Activated T-helper 9 cell treated with anti-CD3 and anti-CD28 coated beads, Interleukin-2, amount 50 U/mL, for 16 hours (primary cell): ENCODE data around the gene OR2AG2.
A peak's percentile ranks its signal among the peaks of the same experiment; 100 is the strongest.
"Not testable (repeated sequence)": the region's sequence is repeated elsewhere in the genome, so short reads cannot be mapped to it uniquely, and the experiment has no call there.

Source experiments
- DNase-seq: peaks from one replicate; pipeline ENCODE4 v3.0.0-alpha.2; 2020; ENCODE audit warnings: low read depth

The OR2AG2 gene, protein sequence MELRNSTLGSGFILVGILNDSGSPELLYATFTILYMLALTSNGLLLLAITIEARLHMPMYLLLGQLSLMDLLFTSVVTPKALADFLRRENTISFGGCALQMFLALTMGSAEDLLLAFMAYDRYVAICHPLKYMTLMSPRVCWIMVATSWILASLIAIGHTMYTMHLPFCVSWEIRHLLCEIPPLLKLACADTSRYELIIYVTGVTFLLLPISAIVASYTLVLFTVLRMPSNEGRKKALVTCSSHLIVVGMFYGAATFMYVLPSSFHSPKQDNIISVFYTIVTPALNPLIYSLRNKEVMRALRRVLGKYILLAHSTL

DNA sequence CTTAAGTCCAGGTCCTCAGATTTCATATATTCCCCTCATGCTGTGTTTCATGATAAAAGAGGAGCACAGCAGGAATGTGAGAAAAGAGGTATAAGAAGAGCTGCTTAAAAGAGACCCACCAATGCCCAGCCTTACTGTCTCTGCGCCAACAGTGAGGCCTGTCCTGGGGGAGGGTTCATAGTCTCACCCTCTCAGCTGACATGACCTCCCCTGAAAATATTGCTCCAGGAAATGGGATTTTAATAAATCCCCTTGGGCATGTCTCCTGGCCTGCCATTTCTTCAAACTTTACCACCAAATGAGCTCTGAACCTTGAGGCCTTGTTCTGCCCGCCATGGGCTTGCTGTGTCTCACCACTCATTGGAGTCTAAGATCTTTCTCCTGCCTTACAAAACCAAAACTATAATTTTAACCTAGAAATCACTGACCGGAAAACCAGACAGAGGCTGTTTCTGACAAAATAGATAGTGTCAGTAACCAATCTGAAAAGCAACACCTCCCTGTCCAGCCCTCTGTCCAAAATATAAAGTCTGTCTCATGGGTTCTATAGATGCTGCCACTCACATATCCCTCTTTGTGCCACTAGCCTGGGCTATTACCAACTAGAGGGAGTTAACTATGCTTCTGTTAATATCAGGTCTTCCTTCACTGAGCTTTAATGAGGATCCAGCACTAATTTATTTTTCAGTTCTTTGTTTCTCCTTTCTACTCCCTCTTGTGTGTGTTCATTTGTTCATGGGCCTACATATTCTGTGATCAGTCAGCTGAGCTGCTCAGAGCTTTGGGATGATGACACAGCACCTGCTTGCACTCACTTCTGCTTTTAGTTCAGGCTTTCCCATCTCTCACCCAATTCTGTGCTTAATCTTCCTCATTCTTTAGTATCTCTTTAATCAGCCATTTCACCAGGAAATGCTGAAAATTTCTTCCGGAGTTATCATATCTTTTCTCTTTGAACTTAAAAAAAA is at the start of gene OR2AG2:
Gene OR2AG2, minus strand, starts transcription at position 51 of the 968 bp plus-strand sequence. CDS start 3,019 bp downstream, outside the sequence.
- DNase-seq = no peak

DNA sequence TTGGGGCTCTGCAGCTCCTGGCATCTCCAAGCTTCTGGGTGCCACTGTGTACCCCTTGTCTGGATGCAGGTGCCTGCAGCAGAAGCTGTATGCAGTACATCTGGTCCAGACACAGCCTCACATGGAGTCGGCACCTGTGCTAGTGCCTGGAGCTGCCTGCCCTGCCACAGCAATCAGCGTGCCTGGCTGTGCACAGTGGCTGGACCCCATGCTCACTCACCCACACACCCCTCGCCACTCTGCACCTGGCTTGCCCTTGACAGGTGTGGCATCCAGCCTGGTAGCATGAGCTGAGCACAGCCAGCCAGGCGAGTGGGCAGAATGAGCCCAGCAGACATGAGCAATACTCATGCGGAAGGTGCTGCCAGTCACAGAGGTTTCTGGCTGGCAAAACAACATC is 47.2 kb upstream of the OR2AG2 start:
- DNase-seq = no peak

DNA sequence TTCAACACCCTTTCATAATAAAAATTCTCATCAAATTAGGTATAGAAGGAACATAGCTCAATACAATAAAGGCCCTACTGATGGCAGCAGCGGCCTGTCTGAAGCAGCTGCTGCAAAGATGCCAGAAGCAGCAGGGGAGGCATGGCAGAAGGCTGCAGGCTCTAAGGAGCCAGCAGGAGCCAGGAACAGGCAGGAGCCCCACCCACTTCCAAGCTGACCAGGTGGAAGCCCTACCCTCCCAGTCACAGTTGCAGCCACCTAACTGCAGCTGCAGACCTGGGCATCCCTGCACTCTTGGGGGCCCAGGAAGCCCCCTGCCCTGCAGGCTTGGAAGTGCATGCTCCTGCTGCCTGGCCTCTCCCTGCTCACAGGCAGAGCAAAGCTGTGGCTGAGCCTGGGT is 45.9 kb upstream of the OR2AG2 start:
- no peak for DNase-seq

DNA sequence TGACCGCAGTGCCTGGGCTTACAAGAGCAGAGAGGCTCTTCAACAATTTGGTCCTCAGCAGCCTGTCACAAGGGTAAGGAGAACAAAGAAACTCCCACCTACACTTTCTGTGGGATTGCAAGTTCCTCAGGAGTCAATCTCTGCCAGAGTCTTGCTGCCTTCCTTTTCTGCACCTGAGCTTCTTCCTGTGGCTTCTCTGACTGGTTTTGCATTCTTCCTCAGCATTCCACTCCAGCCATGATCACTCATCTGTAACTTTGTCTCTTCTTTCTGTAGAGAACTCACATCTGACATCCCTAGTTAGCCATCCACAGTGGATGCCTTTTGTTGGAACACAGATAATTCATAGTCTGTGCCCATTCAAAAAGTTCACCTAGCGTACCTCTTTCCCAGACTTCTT is 41.9 kb upstream of the OR2AG2 start:
- no peak for DNase-seq

DNA sequence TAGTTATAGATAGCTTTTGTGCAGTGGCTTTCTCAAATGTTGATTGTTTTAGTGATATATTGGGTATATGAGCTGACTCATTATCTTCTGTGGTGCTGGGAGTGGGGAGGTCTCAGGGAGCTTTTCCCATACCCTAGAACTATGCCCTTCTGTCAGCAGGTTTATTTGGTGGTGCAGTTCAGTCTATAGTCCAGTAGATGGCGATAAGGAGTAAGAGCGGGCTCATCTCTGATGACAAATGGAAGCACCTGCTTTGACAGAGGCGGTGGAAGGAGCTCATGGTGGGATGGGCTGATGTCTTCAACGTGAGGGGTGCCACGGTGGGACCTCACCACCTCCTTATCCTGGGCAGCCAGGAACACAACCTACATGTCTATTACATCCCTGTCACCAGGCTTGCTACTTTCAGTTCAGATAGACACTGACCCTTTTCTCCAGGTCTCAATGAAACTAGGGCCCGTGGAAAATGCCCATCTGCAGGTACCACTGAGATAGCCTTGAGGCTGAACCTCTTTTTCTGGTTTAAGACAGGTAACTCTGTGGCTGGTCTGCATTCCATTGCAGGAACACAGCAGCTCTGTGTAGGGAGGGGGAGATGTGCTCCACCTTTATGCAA is 40.7 kb upstream of the OR2AG2 start:
- no peak for DNase-seq

DNA sequence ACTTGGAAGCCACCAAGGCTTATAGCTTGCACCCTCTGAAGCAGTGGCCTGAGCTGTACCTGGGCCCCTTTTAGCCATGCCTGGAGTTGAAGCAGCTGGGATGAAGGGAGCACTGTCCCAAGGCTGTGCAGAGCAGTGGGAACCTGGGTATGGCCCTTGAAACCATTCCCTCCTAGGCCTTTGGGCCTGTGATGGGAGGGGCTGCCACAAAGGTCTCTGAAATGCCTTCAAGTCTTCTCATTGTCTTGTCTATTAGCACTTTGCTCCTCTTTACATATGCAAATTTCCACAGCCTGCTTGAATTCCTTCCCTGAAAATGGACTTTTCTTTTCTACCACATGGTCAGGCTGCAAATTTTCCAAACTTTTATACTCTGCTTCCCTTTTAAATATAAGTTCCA is 29.3 kb upstream of the OR2AG2 start:
- DNase-seq = not testable (repeated sequence)

DNA sequence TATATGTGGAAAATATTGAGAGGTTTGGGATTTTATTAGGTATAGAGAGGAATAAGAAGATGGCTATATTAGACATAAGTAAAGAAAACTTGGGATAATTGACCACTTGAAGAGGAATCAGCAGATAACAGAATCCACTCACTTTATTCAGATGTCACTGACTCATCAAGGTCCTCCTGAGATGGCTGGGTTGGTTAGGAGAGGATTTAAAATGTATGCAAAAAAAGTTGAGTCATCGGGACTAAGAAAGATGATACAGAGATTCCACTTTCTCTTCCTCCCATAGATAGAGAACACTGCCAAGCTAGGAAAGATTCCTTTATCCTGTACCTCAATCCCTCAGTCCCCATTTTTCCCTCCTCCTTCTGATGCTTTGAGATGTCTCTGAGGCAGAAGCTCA is 27.6 kb upstream of the OR2AG2 start, which contains the start of gene OR6A2:
Gene OR6A2, minus strand, starts transcription at position 288 of the 400 bp plus-strand sequence. CDS start 3,981 bp downstream, outside the sequence.
- no peak for DNase-seq

DNA sequence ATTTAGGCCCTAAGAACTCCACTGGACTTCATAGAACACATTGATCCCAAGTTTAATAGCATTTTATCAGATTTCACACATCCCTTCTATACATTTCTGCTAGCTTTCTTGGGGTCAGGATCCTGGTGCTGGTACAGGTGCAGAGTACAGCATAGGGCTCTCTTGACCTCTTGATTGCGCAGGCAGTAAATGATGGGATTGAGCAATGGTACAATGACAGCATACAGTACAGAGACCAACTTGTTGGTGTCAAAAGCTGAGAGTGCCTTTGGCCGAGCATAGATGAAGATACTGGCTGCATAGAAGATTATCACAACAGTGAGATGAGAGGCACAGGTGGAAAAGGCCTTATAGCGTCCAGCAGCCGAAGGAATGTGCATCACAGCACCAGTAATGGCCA is 22.9 kb upstream of the OR2AG2 start:
- DNase-seq = no peak

DNA sequence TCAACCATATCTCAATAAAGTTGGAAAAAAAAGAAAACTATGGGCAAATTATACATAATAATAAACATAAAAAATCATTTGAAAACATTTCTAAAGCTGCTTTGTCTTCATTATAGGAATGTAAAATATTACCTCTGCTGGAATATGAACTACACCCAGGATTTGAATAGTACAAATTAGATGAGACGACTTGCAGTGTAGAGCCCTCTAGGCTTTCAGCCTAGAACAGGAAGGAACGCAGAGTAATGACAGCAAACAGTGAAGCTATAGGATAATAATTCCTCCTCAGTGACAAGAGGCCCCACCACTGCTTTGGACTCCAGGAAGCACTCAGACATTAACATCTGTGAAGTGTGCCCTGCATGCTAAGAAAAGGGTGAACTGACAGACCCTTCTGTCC is 18.8 kb upstream of the OR2AG2 start:
- DNase-seq = no peak

DNA sequence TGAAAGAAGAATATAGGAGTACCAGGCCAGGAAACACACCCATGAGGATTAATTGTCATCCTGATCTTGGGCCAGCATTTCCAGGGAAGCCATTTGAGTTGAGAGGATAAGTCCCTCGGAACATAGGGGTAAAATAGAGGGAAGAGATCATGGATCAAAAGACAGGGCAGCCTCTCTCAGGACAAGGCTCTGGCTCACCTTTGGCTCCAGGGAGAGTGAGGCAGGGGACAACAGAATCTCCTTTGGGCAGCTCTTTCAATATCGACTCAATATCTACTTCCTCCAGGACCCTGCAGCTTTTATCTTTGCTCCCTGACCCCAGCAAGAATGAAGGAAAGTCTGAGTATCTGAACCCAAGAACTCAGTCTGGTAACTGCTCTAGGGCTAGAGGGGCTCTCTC is 10.9 kb upstream of the OR2AG2 start, which contains the start of gene OR2AG1:
Gene OR2AG1, plus strand, starts transcription at position 301 of the 400 bp plus-strand sequence. CDS start 2,018 bp downstream, outside the sequence.
- no peak for DNase-seq

DNA sequence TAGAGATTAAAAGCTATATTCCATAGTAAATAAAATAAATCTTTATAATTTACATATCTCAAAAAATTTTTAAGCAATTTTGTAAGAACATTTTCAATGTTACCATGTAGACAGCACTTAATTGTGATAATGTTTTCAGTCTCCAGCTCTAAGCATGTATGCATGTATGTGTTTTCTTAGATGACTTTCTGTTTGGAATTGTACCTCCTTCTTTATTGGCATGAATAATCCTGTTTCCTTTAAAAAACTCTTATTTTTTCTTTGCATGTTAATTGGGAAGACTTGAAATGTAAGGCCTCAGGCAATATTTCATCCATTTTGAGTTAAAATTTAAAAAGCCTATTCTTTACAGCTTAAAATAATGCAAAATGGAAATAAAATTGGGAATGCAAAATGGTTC is 9.1 kb upstream of the OR2AG2 start:
- DNase-seq = no peak

DNA sequence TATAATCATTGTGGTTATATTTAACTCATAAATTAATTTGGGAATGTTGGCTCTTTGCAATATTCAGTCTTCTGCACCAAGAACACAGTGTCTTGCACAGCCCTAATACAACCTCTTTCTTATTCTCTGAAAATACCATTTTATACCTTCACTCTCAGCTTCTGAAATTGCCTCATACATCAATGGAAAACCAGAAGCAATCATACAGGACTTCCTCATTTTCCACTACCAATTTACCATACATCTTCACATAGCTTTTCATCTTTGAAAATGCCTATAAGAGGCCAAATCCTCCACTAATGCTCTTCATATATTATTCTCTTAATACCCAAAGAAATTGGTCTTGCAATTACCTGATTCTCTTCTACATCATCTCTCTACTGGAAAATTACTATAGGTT is 6.7 kb upstream of the OR2AG2 start:
- DNase-seq = no peak

DNA sequence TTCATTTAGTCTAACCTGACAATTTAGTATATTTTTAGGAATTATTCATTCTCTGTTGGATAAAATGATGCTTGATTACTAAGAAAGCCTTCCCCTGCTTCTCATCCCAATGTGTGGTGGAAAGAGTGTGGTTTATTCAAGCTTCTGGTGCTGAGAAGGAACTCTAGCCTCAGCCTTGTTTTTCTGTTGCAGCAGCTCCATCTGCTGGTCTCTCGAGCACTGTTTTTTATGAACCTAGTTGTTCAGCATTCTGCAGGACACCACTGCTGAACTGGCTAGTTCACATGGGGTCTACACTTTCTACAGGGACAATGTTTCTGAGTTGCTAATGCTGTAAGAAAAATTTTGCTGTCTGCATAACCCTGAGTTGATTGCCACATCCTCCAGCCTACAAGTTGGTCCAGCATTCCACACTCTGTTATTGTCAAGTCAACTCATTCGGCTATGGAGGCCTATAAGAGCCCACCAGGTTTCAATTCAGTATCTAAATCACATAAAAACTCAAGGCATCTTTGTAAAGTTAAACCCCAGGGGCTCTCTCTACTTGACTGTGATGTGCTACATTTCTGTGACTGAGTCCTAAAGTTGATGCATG is 14.3 kb downstream of the OR2AG2 start:
- DNase-seq = peak; percentile 36

DNA sequence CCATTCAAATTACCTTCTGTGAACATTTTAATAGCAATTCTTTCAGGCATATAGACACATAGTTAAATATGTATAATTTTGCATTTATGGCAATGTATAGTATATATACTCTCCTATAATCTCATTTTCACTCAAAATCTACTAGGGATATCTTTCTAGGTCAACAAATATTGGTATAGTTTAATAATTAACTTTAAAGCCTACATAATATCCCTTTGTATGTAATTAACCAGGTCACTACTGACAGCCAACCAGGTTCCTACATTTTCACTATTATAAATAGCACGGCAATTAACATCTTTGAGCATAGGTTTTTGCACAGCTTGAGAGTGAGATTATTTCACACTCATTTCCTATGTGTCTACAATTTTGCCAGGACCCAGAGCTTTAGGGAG is 15.8 kb downstream of the OR2AG2 start:
- DNase-seq = no peak

DNA sequence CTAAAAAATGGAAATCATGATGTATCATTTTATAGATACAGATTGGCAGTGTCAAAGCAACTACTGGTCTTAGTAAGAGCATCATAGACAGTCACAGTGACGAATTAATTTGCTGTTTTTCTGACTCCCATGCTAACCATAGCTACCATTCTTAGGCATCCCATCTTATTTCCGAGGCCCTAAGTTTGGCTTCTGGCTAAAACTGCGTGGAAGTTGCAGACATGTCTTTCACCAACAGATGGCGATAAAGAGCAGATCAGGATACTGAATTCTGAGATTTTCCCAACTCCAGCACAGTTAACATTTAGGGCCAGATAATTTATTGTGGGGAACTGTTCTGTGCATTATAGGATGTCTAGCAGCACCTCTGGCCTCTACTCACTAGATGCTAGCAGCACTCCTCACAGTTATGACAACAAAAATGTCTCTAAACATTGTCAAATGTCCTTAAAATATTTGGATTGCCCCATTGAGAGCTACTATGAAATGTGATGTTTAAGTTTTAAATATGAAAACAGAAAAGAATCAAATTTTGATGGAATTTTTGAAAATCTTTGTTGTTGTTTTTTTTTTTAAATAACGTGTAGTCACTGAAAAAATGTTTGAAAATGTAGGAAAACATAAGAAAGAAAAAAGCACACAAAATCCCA is 16.3 kb downstream of the OR2AG2 start:
- no peak for DNase-seq

DNA sequence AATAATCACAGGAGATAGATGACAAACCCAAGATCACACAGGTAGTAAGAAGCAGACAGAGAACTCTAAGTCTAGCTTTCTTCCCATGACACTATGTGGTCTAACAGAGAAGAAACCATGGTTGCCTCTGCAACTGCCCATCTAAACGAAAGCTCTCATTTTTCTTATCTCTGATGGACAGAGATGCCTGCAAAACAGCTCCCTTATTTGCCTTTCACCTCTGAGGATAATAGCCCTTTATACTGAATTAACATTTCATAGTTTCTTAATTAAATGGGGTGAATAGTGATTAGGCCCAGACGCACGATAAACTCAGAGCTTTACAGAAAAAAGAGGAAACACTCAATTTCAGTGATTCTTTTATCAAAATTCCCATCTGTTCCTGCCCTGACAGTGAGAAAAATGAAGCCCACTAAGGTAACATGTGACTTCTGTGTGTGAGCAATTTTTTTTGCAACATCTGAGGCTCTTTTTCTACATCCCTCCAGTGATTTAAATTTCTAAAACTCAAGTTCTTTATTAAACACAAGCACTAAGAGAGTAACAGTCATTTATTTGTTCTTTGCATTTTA is 24.6 kb downstream of the OR2AG2 start:
- DNase-seq = no peak

DNA sequence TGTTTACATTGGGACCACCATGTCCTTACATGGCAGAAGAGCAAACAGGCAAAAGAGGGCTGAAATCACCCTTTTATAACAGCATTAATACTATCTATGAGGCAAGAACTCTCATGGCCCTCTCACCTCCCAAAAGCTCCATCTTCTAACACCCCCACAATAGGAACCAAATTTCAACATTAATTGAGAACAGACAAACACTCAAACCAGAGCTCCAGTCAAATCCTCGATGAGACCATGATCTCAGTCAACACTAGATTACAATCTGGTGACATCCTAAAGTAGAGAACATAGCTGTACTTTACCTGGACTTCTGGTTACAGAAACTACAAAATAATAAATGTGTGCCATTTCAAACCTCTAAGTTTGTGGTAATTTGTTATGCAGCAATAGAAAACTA is 25.1 kb downstream of the OR2AG2 start:
- no peak for DNase-seq

DNA sequence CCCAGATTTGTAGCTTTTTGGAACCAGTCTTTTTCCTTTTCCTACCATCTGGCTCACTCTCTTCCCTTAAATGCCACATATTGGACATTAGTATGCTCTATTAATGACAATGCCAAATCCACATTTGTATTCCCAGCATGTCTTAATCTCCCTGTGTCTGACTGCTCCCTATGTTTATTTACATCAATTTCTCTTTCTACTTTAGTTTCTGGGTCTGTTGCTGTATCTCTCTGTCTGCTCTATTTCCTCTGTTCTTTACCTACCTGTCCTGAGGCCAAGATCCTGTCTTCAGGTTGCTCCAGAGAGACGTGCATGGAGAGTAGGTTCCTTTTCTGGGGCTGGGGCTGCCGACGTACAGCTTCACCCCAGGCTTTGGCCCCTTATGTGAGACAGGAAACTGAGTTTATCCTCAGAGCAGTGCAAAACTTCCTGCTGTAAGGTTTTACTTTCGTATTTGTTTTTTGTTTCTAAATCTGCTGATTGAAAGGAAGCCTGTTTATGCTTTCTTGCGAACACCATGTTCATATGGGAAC is 25.6 kb downstream of the OR2AG2 start:
- DNase-seq = peak; percentile 15

DNA sequence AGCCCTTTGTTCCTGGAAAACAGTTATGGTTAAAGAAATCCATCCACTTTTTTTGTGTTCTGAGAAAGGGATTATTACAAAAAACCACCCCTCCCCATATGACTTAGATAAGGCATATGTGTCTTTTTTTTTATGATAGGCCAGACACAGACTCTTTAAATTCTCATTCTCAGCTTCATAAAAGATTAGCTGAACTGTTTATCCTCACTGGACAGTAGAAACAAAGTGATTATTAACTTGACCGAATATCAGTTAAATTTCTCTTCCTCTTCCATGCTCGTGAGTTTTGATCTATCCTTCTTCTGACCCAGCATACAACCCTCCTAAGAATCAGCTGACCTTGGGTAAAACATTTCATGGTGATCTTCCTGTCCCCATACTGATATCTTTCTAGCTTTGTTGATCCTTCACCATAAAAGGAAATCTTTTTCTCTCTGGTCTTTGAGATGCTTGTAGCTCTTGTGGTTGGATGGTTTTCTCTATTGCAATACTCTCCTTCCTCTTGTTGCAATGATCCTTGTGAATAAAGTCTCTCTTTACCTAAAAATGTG is 26.2 kb downstream of the OR2AG2 start:
- DNase-seq = no peak

DNA sequence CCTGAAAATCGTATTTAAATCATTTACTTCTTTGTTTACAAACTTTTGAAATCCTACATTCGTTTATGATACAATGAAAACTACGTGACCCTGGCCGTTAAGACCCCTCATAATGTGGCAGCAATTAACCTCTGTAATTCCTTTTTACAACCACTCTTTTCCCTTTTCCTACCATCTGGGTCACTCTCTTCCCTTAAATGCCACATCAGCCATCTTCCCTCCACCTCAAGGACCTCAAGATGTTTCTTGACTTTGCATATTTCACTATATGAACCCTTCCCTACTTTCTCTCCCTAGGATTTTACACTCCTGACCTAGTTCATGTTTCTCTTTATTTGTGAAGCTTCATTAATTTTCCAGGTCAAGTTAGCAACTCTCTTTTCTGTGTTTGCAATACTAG is 26.8 kb downstream of the OR2AG2 start:
- no peak for DNase-seq

DNA sequence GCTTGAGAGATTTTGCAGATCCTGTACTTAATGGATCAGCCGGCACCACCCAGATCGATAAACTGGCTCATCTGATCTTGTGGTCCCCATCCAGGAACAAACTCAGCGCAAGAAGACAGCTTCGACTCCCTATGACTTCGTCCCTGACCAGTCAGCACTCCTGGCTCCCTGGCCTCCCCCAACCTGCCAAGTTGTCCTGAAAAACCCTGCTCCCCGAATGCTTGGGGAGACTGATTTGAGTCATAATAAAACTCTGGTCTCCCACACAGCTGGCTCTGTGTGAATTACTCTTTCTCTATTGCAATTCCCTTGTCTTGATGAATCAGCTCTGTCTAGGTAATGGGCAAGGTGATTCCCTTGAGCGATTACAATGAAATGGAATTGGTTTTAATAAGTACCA is 29.5 kb downstream of the OR2AG2 start:
- no peak for DNase-seq
